RWPE2 (cell line): ENCODE data around the gene IGFALS.

ENCODE experiments used
- ATAC-seq: fragments of 200-7000 bp; cut with Tn5 transposase; 3 replicates; pipeline ENCODE4 v1.9.1; 2021; ENCODE audit warnings: low read depth
- DNase-seq: peaks from one replicate; pipeline ENCODE4 v3.0.0-alpha.2; 2020; ENCODE audit warnings: low spot score
- H3K27ac ChIP-seq: fragments of 450-650 bp; 2 replicates; pipeline ENCODE4 v1.5.1; 2017; ENCODE audit warnings: mild to moderate bottlenecking; ENCODE audit not compliant: poor library complexity, severe bottlenecking
- H3K27me3 ChIP-seq: fragments of 250-450 bp; sonication (Bioruptor Pico); 2 replicates; pipeline ENCODE4 v1.5.1; 2021; ENCODE audit warnings: mild to moderate bottlenecking, moderate library complexity; ENCODE audit not compliant: insufficient read depth, poor library complexity, severe bottlenecking
- H3K36me3 ChIP-seq: fragments of 250-450 bp; sonication (Bioruptor Pico); 2 replicates; pipeline ENCODE4 v1.5.1; 2020; ENCODE audit warnings: low read depth, mild to moderate bottlenecking, moderate library complexity
- H3K4me1 ChIP-seq: fragments of 250-450 bp; sonication (Bioruptor Pico); 2 replicates; pipeline ENCODE4 v1.5.1; 2021; ENCODE audit warnings: mild to moderate bottlenecking, moderate library complexity; ENCODE audit not compliant: insufficient read depth, poor library complexity, severe bottlenecking
- H3K4me3 ChIP-seq: fragments of 250-450 bp; sonication (Bioruptor Pico); 2 replicates; pipeline ENCODE4 v1.5.1; 2021; ENCODE audit warnings: mild to moderate bottlenecking, moderate library complexity; ENCODE audit not compliant: severe bottlenecking
- H3K9me3 ChIP-seq: fragments of 250-450 bp; sonication (Bioruptor Pico); 2 replicates; pipeline ENCODE4 v1.5.1; 2021; ENCODE audit warnings: mild to moderate bottlenecking, moderate library complexity; ENCODE audit not compliant: severe bottlenecking
- TF ChIP-seq, protein P1 (sequence below): fragments of 450-650 bp; IDR thresholded peaks from one replicate; pipeline ENCODE4 v1.5.1; 2017; ENCODE audit warnings: mild to moderate bottlenecking, moderate library complexity; ENCODE audit not compliant: poor library complexity, severe bottlenecking

The IGFALS gene

DNA sequence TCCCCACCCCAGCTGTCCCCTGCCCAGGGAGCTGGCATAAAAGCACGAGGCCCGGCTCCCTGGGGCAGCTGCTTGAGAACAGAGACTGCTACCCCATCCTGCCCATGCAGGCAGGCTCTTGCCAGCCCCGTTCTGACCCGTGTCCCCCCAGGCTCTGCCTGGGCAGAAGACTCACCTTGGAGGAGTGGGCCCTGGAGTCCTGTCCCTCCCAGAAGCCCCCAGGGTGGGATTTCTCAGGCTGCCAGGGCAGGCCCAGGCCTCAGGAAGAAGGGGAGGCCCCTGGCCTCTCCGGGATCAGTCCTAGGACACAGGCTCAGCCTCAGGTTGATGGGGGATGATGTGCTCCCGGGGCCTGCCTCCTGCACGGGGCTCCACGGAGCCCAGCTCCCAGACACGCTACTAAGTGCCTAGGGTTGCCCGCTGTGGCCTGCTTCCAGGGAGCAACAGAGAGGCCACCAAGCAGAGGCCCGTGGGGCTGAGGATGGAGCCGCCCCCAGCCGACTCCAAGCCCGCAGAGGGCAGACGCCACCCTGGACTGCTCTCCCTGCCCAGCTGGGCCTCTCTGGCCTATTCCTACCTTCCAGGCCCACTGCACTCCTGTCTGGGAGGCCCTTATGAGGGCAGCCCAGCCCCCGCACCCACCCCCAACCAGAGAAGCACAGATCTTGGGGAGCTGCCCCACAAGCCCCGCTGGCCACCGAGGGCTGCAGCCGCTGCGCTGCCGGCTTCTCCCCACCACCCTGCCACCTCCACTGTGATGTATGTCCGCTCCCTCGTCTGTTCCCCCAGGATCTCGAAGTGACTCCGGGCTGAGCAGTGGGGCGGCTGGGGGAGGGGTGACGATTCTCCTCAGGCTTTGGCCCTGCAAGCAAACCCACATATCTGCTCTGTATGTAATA, 23.9 kb downstream of the IGFALS start:
- H3K4me3 ChIP-seq: peak overlapping the region; percentile 83
- H3K4me1 ChIP-seq: peaks cover 4% of the 10 kb centered on the region
- peak overlapping the region; percentile 66 for H3K27ac ChIP-seq
- no peak for DNase-seq
- H3K36me3 ChIP-seq: peaks cover 18% of the 10 kb centered on the region
- TF ChIP-seq, protein P1, sequence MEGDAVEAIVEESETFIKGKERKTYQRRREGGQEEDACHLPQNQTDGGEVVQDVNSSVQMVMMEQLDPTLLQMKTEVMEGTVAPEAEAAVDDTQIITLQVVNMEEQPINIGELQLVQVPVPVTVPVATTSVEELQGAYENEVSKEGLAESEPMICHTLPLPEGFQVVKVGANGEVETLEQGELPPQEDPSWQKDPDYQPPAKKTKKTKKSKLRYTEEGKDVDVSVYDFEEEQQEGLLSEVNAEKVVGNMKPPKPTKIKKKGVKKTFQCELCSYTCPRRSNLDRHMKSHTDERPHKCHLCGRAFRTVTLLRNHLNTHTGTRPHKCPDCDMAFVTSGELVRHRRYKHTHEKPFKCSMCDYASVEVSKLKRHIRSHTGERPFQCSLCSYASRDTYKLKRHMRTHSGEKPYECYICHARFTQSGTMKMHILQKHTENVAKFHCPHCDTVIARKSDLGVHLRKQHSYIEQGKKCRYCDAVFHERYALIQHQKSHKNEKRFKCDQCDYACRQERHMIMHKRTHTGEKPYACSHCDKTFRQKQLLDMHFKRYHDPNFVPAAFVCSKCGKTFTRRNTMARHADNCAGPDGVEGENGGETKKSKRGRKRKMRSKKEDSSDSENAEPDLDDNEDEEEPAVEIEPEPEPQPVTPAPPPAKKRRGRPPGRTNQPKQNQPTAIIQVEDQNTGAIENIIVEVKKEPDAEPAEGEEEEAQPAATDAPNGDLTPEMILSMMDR: no peak
- ATAC-seq: no peak
- no peaks in the 10 kb centered on the region for H3K27me3 ChIP-seq
- no peaks in the 10 kb centered on the region for H3K9me3 ChIP-seq

DNA sequence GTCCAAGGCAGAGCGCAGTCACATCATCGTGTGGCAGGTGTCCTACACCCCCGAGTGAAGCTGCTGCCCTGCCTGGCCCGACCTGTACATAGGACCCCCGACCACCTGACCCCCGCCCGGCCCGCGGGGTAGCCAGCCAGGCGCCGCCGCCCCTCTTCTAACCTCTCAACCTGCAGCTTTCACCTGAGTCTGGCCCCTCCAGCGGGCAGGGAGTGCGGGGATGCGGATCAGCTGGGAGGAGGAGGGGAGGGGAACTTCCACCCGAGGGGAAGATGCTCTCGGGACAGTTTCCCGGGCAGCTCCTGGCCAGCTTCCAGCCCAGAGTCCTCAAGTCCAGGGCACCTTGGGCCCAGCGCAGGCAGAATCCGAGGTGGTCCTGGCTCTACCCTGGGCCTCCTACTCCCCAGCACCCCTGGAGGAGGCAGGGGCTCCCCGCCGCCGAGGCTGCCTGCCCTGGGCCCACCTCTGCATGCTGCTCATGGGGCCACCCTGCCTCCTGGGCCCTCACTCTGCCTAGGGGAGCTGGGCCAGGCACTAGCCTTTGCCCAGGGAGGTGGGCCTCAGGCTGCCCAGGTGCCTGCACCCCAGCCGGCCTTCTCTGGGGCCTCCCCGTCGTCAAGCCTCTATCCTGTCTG, 24.6 kb downstream of the IGFALS start:
- TF ChIP-seq, protein P1: no peak
- H3K27ac ChIP-seq: no peak overlapping the region
- no peak overlapping the region for H3K4me3 ChIP-seq
- H3K4me1 ChIP-seq: peaks cover 4% of the 10 kb centered on the region
- DNase-seq: no peak
- H3K36me3 ChIP-seq: peaks cover 24% of the 10 kb centered on the region
- H3K9me3 ChIP-seq: no peaks in the 10 kb centered on the region
- ATAC-seq: no peak
- no peaks in the 10 kb centered on the region for H3K27me3 ChIP-seq

DNA sequence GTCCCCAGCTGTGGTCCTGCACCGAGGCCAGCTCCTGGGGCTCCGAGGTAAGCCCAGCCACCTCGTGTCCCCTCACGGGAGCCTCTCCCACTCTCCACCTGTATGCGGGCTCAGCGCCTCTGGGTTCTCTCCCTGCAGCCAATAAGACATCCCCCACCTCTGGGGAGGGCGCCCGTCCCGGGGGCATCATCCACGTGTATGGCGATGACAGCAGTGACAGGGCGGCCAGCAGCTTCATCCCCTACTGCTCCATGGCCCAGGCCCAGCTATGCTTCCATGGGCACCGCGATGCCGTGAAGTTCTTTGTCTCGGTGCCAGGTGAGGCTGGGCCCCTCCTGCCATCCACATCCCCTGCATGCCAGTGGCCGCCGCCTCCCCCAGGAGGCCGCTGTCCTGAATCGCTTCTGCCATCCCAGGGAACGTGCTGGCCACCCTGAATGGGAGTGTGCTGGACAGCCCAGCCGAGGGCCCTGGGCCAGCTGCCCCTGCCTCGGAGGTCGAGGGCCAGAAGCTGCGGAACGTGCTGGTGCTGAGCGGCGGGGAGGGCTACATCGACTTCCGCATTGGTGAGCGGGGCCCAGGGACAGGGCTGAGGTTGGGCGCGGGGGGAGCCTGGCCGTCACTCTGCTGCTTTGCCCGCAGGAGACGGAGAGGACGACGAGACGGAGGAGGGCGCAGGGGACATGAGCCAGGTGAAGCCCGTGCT, 25.3 kb downstream of the IGFALS start:
- TF ChIP-seq, protein P1: no peak
- Histone ChIP-seq H3K4me1 (peaks cover 4% of the 10 kb centered on the region), H3K27ac (no peak overlapping the region), H3K36me3 (peaks cover 27% of the 10 kb centered on the region), H3K27me3 (no peaks in the 10 kb centered on the region), H3K9me3 (no peaks in the 10 kb centered on the region), H3K4me3 (no peak overlapping the region)
- ATAC-seq (no peak), DNase-seq (no peak)

DNA sequence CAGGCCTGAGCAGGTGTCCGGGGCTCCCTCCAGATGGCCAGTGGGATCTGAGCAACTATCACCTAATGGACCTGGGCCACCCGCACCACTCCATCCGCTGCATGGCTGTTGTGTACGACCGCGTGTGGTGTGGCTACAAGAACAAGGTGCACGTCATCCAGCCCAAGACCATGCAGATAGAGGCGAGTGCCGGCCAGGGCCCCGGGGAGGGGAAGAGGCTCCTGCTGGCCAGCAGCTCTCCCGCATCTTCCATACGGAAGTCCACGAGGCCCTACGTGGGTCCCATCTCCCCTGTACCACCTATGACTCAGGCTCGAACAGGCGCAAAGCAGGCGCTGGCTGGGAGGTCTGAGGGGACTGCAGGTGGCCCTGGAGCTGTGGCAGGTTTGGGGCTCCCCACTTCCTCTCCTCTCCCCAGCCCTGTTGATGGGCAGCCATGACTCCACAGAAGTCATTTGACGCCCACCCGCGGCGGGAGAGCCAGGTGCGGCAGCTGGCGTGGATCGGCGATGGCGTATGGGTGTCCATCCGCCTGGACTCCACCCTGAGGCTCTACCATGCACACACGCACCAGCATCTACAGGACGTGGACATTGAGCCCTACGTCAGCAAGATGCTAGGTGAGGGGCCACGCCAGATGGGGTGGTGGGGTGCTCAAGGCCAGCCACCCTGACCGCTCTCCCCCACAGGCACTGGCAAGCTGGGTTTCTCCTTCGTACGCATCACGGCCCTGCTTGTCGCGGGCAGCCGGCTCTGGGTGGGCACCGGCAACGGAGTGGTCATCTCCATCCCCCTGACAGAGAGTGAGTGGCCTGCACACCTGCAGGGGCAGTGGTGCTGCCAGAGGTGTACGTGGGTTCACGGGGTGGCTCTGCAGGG, 26.1 kb downstream of the IGFALS start:
- Histone ChIP-seq H3K9me3 (no peaks in the 10 kb centered on the region), H3K4me3 (no peak overlapping the region), H3K27me3 (no peaks in the 10 kb centered on the region), H3K4me1 (peaks cover 4% of the 10 kb centered on the region), H3K36me3 (peaks cover 29% of the 10 kb centered on the region), H3K27ac (no peak overlapping the region)
- no peak for DNase-seq
- TF ChIP-seq, protein P1: no peak
- no peak for ATAC-seq
